Glutamatergic neuron (in vitro differentiated cells): ENCODE measurements around the gene AGPAT3. TPM values are rescaled to one million over a fixed set of nuclear protein-coding genes. Genes with fewer than 3 reads are reported as not detected.

Source experiments
- DNase-seq: peaks from one replicate; pipeline ENCODE4 v3.0.0; 2022
- H3K27ac Mint-ChIP-seq: one replicate; pipeline ENCODE4 v1.8.0; 2020; ENCODE audit warnings: mild to moderate bottlenecking, mixed read lengths, inconsistent platforms; ENCODE audit not compliant: unreplicated experiment
- H3K27me3 Mint-ChIP-seq: one replicate; pipeline ENCODE4 v1.8.0; 2020; ENCODE audit warnings: mild to moderate bottlenecking, moderate library complexity, mixed read lengths, inconsistent platforms; ENCODE audit not compliant: unreplicated experiment
- H3K36me3 Mint-ChIP-seq: one replicate; pipeline ENCODE4 v1.8.0; 2020; ENCODE audit warnings: mild to moderate bottlenecking, mixed read lengths, inconsistent platforms; ENCODE audit not compliant: unreplicated experiment
- H3K4me1 Mint-ChIP-seq: one replicate; pipeline ENCODE4 v1.8.0; 2020; ENCODE audit warnings: mild to moderate bottlenecking, low read depth, mixed read lengths, inconsistent platforms; ENCODE audit not compliant: unreplicated experiment
- H3K4me3 Mint-ChIP-seq: one replicate; pipeline ENCODE4 v1.8.0; 2020; ENCODE audit warnings: mild to moderate bottlenecking, mixed read lengths, inconsistent platforms; ENCODE audit not compliant: unreplicated experiment
- H3K9me3 Mint-ChIP-seq: one replicate; pipeline ENCODE4 v1.8.0; 2020; ENCODE audit warnings: mild to moderate bottlenecking, moderate library complexity, mixed read lengths, inconsistent platforms; ENCODE audit not compliant: unreplicated experiment
- CTCF ChIP-seq: fragments of 200-600 bp; sonication (generic); IDR thresholded peaks from one replicate; pipeline ENCODE4 v1.5.0; 2021; ENCODE audit not compliant: partially characterized antibody, unreplicated experiment
- total RNA-seq: library from RNA; stranded (reverse); fragmentation: NEBNext Ultra II Directional; extraction: Animal tissue kit (Norgen Biotek cat#: 25700); gene quantifications from one replicate; pipeline ENCODE4 v1.2.1, GENCODE V29; 2021; ENCODE audit not compliant: unreplicated experiment

The AGPAT3 gene
- total RNA-seq, 1 donor from 2014 or later = 12.6 TPM

- TF ChIP-seq CTCF = no peak
- no peaks in the 10 kb centered on the region for H3K36me3 Mint-ChIP-seq
- H3K27me3 Mint-ChIP-seq = peaks cover 4% of the 10 kb centered on the region
- H3K27ac Mint-ChIP-seq = no peak overlapping the region
- H3K4me1 Mint-ChIP-seq = no peaks in the 10 kb centered on the region
- DNase-seq = no peak
- H3K4me3 Mint-ChIP-seq = no peak overlapping the region
- peaks cover 2% of the 10 kb centered on the region for H3K9me3 Mint-ChIP-seq
Measured at GRCh38 chr21:43997766-43998742, 133.0 kb downstream of the AGPAT3 start.

GRCh38 chr21:44000360-44000759 is 135.3 kb downstream of the AGPAT3 start:
- H3K36me3 Mint-ChIP-seq = no peaks in the 10 kb centered on the region
- no peak overlapping the region for H3K4me3 Mint-ChIP-seq
- H3K9me3 Mint-ChIP-seq = peaks cover 2% of the 10 kb centered on the region
- no peak for TF ChIP-seq CTCF
- H3K27me3 Mint-ChIP-seq = peaks cover 4% of the 10 kb centered on the region
- H3K4me1 Mint-ChIP-seq = no peaks in the 10 kb centered on the region
- DNase-seq = no peak
- H3K27ac Mint-ChIP-seq = no peak overlapping the region

GRCh38 chr21:44002511-44002910 is 137.5 kb downstream of the AGPAT3 start:
- peaks cover 3% of the 10 kb centered on the region for H3K27me3 Mint-ChIP-seq

GRCh38 chr21:44003307-44003966 is 138.4 kb downstream of the AGPAT3 start:
- TF ChIP-seq CTCF = no peak
- no peak for DNase-seq
- Mint-ChIP-seq H3K36me3 (peaks cover 4% of the 10 kb centered on the region), H3K27ac (no peak overlapping the region), H3K9me3 (no peaks in the 10 kb centered on the region), H3K27me3 (peaks cover 3% of the 10 kb centered on the region), H3K4me1 (no peaks in the 10 kb centered on the region), H3K4me3 (no peak overlapping the region)

More at GRCh38 chr21:44002511-44002910, 137.5 kb downstream of the AGPAT3 start:
- no peak overlapping the region for H3K27ac Mint-ChIP-seq
- no peaks in the 10 kb centered on the region for H3K4me1 Mint-ChIP-seq
- H3K36me3 Mint-ChIP-seq = no peaks in the 10 kb centered on the region
- no peaks in the 10 kb centered on the region for H3K9me3 Mint-ChIP-seq
- H3K4me3 Mint-ChIP-seq = no peak overlapping the region
- no peak for TF ChIP-seq CTCF
- no peak for DNase-seq

- DNase-seq = no peak
- Mint-ChIP-seq H3K9me3 (no peaks in the 10 kb centered on the region), H3K4me1 (no peaks in the 10 kb centered on the region), H3K36me3 (peaks cover 5% of the 10 kb centered on the region), H3K27ac (no peak overlapping the region), H3K27me3 (peaks cover 3% of the 10 kb centered on the region), H3K4me3 (no peak overlapping the region)
- no peak for TF ChIP-seq CTCF
Measured at GRCh38 chr21:44005071-44005470, 140.0 kb downstream of the AGPAT3 start.
